HG03558 (cell line): Measurements from ENCODE around the gene ECEL1.

ENCODE experiments used
- ATAC-seq: cut with Tn5 transposase; IDR thresholded peaks from one replicate; pipeline ENCODE4 v1.9.1; 2021; ENCODE audit warnings: moderate number of reproducible peaks; ENCODE audit not compliant: unreplicated experiment; ENCODE audit errors: extremely low read depth

The ECEL1 gene

GRCh38 chr2:232523682-232524597, 36.3 kb upstream of the ECEL1 start:
- ATAC-seq = no peak

DNA sequence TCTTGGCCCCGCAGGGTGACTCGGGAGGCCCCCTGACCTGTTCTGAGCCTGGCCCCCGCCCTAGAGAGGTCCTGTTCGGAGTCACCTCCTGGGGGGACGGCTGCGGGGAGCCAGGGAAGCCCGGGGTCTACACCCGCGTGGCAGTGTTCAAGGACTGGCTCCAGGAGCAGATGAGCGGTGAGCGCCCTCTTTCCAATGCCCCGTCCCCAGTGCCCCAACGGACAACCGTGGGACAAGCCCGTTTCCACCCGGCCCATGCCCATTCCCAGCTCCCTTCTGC, 35.7 kb upstream of the ECEL1 start:
- ATAC-seq = no peak

DNA sequence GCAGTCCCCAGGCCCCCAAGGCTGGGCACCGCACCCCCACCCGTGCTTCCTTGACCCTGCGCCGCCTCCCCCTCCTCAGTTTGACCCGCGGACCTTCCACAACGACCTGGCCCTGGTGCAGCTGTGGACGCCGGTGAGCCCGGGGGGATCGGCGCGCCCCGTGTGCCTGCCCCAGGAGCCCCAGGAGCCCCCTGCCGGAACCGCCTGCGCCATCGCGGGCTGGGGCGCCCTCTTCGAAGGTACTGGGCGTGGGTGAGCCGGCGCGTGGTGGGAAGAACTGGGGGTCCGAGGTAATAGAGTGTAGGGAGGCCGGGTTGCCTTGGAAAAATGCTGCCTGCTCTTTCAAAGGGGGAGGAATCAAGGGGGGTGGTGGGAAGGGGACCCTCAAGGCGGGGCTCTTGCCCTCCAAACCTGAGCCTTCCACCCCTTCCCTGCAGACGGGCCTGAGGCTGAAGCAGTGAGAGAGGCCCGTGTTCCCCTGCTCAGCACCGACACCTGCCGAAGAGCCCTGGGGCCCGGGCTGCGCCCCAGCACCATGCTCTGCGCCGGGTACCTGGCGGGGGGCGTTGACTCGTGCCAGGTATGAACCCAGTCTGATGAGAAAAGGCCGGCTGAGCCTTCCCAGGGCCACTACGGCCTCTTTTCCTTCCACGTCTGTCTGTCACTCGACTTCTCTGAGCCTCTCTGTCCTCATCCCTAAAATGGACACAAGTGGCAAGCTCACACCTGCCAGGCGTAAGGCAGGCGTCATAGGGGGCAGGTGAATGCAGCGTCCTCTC, 35.2 kb upstream of the ECEL1 start:
- no peak for ATAC-seq

DNA sequence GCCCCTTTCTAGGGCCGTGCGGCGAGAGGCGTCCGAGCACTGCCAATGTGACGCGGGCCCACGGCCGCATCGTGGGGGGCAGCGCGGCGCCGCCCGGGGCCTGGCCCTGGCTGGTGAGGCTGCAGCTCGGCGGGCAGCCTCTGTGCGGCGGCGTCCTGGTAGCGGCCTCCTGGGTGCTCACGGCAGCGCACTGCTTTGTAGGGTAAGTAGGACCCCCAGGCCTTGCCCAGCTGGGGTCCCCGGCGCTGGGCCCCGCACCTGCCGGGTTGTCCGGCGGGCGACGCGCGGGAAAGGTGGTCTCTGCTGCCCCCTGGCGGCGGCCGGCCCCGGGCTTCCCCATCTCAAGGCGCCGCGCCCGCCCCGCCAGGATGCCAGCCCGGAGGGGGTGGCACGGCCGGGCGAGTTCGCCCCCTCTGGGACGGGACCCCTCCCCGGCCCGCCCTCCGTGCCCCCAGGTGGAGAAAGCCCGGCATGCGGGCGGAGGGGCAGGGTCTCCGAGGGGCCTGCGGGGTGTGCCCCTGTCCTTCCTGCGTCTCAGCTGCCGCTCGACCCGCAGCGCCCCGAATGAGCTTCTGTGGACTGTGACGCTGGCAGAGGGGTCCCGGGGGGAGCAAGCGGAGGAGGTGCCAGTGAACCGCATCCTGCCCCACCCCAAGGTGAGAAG, 34.5 kb upstream of the ECEL1 start:
- no peak for ATAC-seq

- no peak for ATAC-seq
These were observed 33.5 kb upstream of the ECEL1 start for GRCh38 chr2:232521098-232521497.

GRCh38 chr2:232520489-232520888, 32.9 kb upstream of the ECEL1 start:
- ATAC-seq = no peak

- ATAC-seq = no peak
These were observed 32.2 kb upstream of the ECEL1 start, which contains the start of gene PRSS56 for GRCh38 chr2:232519581-232520438. Gene PRSS56 (plus strand): TSS chr2:232520388. CDS start chr2:232520599, 211 bp downstream.

GRCh38 chr2:232518844-232519243, 31.2 kb upstream of the ECEL1 start:
- no peak for ATAC-seq

GRCh38 chr2:232516551-232516950, 28.9 kb upstream of the ECEL1 start:
- no peak for ATAC-seq

GRCh38 chr2:232515639-232516038, 28.0 kb upstream of the ECEL1 start:
- no peak for ATAC-seq

- ATAC-seq = no peak
These were observed 25.7 kb upstream of the ECEL1 start for GRCh38 chr2:232513353-232513752.

DNA sequence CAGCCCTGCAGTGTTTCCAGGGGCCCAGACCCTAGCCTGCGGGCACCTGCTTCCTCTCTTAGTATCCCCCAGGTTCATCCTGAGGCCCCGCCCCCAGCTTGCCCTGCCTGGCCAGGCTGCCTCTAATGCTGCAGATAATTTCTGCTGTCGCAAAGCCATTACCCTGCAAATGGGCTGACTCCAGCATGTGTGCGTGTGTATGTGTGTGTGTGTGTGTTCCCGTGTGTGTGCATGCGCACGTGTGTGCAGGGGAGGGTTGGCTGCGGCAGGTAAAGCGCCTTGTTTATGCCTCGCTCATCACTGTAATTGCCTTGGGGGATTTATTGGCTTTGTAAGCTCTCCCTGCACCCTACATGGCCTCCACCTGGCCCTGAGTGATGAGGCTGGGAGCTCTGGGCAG, 25.0 kb upstream of the ECEL1 start:
- no peak for ATAC-seq

DNA sequence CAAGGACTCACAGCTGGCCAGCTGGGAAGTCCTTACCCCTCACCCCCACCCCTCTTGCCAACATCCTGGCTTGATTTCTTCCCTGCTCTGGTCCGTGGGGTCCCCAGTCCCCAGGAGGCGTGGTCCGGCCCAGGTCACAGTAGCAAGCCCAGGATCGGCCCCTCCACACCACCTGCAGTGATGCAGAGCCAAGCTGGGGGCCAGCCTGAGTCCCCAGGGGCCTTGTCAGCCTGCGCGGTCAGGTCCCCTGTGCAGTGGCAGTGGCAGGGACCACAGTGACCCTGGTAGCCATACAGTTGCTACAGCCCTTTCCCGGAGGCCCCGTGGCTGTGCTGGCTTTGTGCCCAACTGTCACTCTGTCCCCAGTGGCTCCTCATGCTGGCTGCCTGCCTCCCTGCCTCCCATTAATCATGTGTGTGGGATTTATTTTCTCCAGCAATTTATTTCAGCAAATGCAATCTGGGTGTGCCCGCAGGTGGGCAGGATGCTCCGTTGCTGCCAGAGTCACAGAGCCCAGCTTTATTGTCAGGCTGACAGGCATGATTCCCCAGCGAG, 23.8 kb upstream of the ECEL1 start:
- ATAC-seq = no peak

GRCh38 chr2:232508251-232508650, 20.6 kb upstream of the ECEL1 start:
- ATAC-seq = no peak

GRCh38 chr2:232506709-232507108, 19.1 kb upstream of the ECEL1 start:
- no peak for ATAC-seq

DNA sequence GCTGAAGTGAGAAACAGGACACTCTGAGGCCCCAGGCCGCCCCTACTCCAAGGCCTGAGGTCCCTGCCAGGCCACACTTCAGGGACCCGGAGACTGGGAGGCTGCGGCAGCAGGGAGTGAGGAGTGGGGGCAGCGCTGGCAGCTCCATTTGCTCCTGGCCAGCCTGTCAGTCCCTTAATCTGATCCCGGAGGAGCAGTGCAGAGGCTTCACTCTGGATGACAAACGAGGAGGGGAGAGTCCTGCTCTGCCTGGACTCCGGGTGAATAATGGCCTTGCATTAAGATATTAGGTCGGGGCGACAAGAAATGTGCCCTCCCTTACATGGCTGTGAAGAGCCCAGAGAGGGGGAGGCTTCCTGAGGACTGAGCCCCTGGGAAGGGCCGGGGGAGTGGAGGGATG, 18.2 kb upstream of the ECEL1 start:
- ATAC-seq = no peak

DNA sequence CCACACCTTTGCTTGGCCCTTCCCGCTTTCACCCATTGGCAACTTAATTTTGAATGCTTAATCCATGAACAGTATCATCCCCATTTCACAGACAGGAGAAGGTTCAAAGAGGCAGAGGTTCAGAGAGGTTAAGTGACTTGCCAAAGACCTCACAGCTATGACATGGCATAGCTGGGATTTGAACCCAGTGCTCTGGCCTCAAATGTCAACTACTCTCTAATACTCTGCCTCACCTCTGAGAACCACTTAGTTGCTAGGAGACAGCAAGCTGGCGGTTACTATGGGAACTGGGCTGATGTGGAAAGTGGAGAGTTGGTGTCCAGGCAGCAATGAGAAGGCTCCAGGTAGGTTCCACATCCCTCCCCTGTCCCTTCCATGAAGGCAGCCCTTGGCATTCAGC, 16.8 kb upstream of the ECEL1 start:
- ATAC-seq = no peak

- ATAC-seq = no peak
These were observed 16.2 kb upstream of the ECEL1 start for GRCh38 chr2:232503809-232504323.

- no peak for ATAC-seq
These were observed 15.5 kb upstream of the ECEL1 start for GRCh38 chr2:232502911-232503808.
